Heart left ventricle (tissue), 13 donors: ENCODE results near the gene RHOT2.

Experiments used
- POLR2A ChIP-seq, 2 donors: fragments of 450-650 bp; IDR thresholded peaks; one replicate each; pipeline ENCODE4 v1.6.1; 2017; ENCODE audit warnings: antibody characterized with exemption in 2 of 2, mild to moderate bottlenecking in 2 of 2, moderate library complexity in 2 of 2
- TF ChIP-seq, protein P1 (sequence below), 12 donors: fragments of 200-600 bp; sonication (generic) in 4 of 12; IDR thresholded peaks; one replicate each; pipeline versions ENCODE4 v1.5.0 to v1.8.0; 2018 to 2022; ENCODE audit warnings: antibody characterized with exemption in 12 of 12, mild to moderate bottlenecking in 5 of 12
- donor health status: ischemic (EF 13 %, LVEDD 7.1; RV severe dilation, severe dysfunction).
- donor health status: DM: no; HTN: yes; CAD: no.
- donor health status: DM: no; HTN: no; CAD: no.
- donor health status: ischemic (EF 25% LVEDD 6.9; RV normal size, moderate dysfunction).
- donor health status: ischemic (EF 25% LVEDD 5.7; RV mildly dilated, moderate dysfunction).
- donor health status: ischemic (EF 35%, LVEDD 5.7; RV mildly dilated, moderate dysfunction).
- donor health status: nonischemic (EF 11% LVEDD 7.7; RV severe dilation, severe dysfunction).
- donor health status: DM: yes; HTN: yes; CAD: no.
- donor health status: PGD.
- donor health status: ischemic (EF 29% LVEDD 5.4; RV normal size, mild dysfunction).
- donor health status: nonischemic (EF 23%, LVEDD 6.1; RV moderate dilation, normal function).

DNA sequence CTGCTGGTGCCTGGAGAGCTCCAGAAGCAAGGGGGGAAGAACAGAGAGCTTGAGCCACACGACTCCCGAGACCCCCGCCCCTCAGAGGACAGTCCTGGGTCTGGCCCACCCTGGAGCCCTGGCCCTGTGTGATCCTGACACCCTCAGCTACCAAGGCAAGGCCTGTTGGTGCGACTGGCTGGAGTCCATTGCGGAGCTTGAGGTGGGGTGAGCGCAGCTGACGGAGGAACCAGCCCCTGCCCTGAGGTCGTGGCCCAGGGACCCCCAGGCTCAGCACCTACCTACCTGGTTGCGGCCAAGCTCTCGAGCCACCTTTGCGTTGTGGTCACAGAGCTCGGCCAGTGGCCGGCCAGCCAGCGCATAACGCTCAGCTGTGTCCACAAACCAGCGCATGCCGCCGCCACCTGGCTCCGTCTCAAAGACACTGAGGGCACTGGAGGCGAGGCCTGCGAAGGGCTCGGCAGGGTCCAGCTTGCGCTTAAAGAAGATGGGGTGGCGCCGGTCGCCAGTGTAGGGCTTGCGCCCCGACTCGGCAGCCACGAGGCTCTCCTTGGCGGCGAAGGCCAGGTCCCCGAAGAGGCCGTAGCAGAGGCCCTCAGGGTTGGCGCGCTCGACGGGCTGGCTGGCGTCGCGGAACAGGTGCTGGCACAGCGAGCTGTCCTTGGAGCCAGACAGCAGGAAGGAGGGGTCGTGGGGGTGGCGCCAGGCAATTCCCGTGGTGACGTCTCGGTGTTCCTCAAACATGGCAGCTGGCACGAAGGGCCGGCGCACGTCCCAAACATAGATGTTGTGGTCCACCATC is 18.7 kb downstream of the RHOT2 start:
- no peak for TF ChIP-seq POLR2A (IDR thresholded peaks at IDR 0.05)
- TF ChIP-seq, protein P1, sequence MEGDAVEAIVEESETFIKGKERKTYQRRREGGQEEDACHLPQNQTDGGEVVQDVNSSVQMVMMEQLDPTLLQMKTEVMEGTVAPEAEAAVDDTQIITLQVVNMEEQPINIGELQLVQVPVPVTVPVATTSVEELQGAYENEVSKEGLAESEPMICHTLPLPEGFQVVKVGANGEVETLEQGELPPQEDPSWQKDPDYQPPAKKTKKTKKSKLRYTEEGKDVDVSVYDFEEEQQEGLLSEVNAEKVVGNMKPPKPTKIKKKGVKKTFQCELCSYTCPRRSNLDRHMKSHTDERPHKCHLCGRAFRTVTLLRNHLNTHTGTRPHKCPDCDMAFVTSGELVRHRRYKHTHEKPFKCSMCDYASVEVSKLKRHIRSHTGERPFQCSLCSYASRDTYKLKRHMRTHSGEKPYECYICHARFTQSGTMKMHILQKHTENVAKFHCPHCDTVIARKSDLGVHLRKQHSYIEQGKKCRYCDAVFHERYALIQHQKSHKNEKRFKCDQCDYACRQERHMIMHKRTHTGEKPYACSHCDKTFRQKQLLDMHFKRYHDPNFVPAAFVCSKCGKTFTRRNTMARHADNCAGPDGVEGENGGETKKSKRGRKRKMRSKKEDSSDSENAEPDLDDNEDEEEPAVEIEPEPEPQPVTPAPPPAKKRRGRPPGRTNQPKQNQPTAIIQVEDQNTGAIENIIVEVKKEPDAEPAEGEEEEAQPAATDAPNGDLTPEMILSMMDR (IDR thresholded peaks at IDR 0.05) = no peak
